Fibroblast of lung (primary cell): ENCODE measurements around the gene LSAMP.

Source experiments
- EZH2 ChIP-seq: IDR thresholded peaks from 2 replicates; pipeline ENCODE4 v1.5.1; 2012; ENCODE audit warnings: low read length, control low read depth, mild to moderate bottlenecking; ENCODE audit errors: missing control alignments
- TF ChIP-seq, protein P1 (sequence below), 2 donors: IDR thresholded peaks in 1 of 2; conservative IDR thresholded peaks in 1 of 2; 1 replicate in 1 of 2; 2 replicates in 1 of 2; pipeline ENCODE4 v1.5.1; 2011 to 2012; ENCODE audit warnings: low read length in 2 of 2, control low read depth in 1 of 2, inconsistent platforms in 1 of 2, low read depth in 1 of 2, mild to moderate bottlenecking in 1 of 2

GRCh38 chr3:116270056-116270455 lies 175.2 kb downstream of the LSAMP start:
- TF ChIP-seq, protein P1, sequence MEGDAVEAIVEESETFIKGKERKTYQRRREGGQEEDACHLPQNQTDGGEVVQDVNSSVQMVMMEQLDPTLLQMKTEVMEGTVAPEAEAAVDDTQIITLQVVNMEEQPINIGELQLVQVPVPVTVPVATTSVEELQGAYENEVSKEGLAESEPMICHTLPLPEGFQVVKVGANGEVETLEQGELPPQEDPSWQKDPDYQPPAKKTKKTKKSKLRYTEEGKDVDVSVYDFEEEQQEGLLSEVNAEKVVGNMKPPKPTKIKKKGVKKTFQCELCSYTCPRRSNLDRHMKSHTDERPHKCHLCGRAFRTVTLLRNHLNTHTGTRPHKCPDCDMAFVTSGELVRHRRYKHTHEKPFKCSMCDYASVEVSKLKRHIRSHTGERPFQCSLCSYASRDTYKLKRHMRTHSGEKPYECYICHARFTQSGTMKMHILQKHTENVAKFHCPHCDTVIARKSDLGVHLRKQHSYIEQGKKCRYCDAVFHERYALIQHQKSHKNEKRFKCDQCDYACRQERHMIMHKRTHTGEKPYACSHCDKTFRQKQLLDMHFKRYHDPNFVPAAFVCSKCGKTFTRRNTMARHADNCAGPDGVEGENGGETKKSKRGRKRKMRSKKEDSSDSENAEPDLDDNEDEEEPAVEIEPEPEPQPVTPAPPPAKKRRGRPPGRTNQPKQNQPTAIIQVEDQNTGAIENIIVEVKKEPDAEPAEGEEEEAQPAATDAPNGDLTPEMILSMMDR (conservative IDR thresholded peaks at IDR 0.05 in 1 of 2, IDR thresholded peaks at IDR 0.05 in 1 of 2; ENCODE audit: low read depth in 1 of 2, low read length in 2 of 2), result no peak
- no peak for TF ChIP-seq EZH2
